HG02852 (cell line): ENCODE data around the gene UGT1A6.

ENCODE experiments used
- ATAC-seq: cut with Tn5 transposase; IDR thresholded peaks from one replicate; pipeline ENCODE4 v1.9.1; 2021; ENCODE audit warnings: mild to moderate bottlenecking, moderate library complexity; ENCODE audit not compliant: unreplicated experiment

Gene UGT1A6

GRCh38 chr2:233764264-233764663 is 71.6 kb downstream of the UGT1A6 start:
- ATAC-seq, result no peak

GRCh38 chr2:233764761-233765160 is 72.1 kb downstream of the UGT1A6 start:
- ATAC-seq, result no peak

DNA sequence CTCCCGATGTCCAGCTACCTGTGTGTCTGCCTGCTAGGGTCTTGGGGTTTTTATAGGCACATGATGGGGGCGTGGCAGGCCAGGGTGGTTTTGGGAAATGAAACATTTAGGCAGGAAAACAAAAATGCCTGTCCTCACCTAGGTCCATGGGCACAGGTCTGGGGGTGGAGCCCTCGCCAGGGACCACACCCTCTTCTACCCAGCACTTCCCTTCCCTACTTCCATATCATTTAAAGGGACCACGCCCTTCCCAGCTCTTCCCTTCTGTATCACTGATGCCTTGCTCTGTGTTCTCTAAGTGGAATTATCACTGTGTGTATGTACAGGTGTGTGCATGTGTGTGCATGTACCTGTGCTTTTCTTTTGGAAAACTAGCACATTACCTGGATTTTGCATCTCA is 73.7 kb downstream of the UGT1A6 start:
- ATAC-seq, result no peak

DNA sequence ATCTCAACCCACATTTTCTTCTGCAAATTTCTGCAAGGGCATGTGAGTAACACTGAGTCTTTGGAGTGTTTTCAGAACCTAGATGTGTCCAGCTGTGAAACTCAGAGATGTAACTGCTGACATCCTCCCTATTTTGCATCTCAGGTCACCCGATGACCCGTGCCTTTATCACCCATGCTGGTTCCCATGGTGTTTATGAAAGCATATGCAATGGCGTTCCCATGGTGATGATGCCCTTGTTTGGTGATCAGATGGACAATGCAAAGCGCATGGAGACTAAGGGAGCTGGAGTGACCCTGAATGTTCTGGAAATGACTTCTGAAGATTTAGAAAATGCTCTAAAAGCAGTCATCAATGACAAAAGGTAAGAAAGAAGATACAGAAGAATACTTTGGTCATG is 75.4 kb downstream of the UGT1A6 start:
- no peak for ATAC-seq

GRCh38 chr2:233769260-233769659 is 76.6 kb downstream of the UGT1A6 start:
- ATAC-seq, result no peak

DNA sequence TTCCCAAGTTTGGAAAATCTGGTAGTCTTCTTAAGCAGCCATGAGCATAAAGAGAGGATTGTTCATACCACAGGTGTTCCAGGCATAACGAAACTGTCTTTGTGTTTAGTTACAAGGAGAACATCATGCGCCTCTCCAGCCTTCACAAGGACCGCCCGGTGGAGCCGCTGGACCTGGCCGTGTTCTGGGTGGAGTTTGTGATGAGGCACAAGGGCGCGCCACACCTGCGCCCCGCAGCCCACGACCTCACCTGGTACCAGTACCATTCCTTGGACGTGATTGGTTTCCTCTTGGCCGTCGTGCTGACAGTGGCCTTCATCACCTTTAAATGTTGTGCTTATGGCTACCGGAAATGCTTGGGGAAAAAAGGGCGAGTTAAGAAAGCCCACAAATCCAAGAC is 79.5 kb downstream of the UGT1A6 start:
- ATAC-seq, result no peak

DNA sequence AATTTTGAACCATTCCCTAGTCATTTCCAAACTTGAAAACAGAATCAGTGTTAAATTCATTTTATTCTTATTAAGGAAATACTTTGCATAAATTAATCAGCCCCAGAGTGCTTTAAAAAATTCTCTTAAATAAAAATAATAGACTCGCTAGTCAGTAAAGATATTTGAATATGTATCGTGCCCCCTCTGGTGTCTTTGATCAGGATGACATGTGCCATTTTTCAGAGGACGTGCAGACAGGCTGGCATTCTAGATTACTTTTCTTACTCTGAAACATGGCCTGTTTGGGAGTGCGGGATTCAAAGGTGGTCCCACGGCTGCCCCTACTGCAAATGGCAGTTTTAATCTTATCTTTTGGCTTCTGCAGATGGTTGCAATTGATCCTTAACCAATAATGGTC is 79.9 kb downstream of the UGT1A6 start:
- ATAC-seq, result no peak

GRCh38 chr2:233773854-233774253 is 81.2 kb downstream of the UGT1A6 start:
- no peak for ATAC-seq

DNA sequence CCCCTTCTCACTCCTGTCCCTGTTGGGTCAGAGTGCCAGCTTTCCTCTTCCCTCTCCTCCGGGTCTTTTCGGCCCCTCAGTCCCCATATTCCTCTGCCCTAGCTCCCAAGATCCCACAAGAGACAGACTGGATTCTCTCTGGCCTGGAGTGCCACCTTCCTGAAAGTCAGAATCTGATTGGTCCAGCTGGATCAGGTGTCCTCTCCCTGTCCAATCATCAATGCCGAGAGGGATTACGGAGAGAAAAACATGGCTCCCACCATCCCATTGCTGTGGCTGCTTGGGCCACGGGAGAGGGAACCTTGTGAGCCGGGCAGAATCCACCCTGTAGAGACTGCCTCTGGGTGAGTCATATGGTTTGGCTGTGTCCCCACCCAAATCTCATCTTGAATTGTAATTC is 82.7 kb downstream of the UGT1A6 start:
- ATAC-seq, result no peak

GRCh38 chr2:233778030-233778429 is 85.3 kb downstream of the UGT1A6 start, which contains the start of gene MROH2A:
TSS of gene MROH2A (plus strand) at chr2:233778330. CDS start at chr2:233779359, 1,029 bp downstream.
- ATAC-seq, result no peak

GRCh38 chr2:233779722-233780121 is 87.0 kb downstream of the UGT1A6 start:
- no peak for ATAC-seq

DNA sequence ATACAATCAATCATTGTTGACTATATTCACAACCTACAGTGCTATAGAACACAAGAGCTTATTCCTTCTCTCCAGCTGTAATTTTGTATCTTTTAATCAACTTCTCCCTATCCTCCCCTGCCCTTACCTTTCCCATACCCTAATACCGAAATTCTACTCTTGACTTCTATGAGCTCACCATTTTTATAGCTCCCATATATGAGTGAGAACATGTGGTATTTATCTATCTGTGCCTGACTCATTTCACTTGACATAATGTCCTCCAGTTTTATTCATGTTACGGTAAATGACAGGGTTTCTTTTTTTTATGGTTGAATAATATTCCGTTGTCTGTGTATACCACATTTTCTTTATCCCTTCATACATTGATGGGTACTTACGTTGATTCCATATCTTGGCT is 88.1 kb downstream of the UGT1A6 start:
- no peak for ATAC-seq

- no peak for ATAC-seq
Observed at GRCh38 chr2:233789554-233789953, 96.9 kb downstream of the UGT1A6 start.

- ATAC-seq, result no peak
Observed at GRCh38 chr2:233791151-233791882, 98.6 kb downstream of the UGT1A6 start.

- ATAC-seq, result no peak
Observed at GRCh38 chr2:233791883-233792329, 99.2 kb downstream of the UGT1A6 start.

DNA sequence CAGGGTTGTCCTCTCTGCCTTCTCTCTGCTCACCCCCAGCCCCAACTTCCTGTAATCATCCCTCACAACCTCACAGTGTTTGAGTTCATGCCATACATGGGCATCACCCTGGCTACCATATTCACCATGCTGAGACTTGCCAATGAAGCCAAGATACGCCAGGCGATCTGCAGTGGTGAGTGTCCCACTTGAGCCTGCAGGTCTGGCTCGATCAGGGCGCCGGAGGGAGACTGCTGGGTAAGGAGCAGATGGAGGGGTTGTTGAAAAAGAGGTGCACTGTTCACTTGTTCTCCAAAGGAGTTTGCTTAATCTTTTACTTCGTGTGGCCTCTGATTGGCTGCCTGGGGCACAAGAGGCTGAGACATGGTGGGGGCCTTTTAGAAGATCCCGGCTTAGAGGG is 100.0 kb downstream of the UGT1A6 start:
- ATAC-seq, result no peak

DNA sequence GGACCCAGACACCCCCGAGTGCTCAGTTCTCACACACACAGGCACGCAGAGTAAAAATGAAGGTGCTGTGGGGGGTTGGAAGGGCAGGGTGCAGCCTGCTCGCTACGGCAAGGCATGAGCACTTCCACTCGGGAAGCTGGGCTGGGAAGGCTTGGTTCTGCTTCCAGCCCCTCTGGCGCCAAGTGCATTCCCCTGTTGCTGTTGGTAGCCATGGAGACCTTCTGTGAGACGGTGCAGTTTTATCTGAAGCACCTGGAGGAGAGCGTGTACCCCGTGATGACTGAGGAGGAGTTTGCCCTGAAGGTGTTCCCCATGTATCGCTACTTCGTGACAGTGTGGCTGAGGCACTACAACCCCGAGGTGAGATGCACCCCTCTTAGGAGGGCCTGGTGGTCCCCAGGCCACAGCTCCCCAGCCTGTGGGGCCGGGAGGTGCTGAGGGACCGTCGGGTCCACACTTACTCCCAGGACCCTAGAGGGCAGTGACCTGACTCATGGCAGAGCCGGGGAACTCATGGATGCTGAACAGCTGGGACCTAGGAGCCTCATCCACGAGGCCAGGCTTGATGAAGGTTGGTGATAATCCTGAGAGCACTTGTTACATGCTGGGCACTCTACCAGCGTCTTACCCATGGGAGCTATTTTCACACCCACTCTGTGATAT is 100.9 kb downstream of the UGT1A6 start:
- ATAC-seq, result no peak

- ATAC-seq, result no peak
Observed at GRCh38 chr2:233794128-233794658, 101.5 kb downstream of the UGT1A6 start.

GRCh38 chr2:233795735-233796171 is 103.1 kb downstream of the UGT1A6 start:
- no peak for ATAC-seq

DNA sequence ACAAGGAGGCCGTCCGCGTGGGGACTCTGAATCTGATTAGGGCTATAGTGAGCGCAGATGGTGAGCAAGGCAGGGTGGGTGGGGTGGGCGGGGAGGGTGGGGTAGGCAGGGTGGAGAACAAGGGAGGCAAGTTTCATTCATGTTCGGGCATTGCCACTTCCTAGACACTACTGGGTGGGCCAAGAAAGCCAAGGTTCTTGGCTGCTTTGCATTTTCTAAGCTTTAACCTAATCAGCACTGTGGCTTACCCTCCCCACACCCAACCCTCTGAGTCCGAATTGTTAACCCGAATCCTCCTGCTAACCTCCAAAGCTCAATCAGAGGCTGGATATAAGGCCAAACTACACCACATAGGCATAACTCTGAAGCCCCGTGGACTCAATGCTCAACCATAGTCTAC is 103.6 kb downstream of the UGT1A6 start:
- no peak for ATAC-seq

GRCh38 chr2:233798335-233799086 is 105.8 kb downstream of the UGT1A6 start:
- no peak for ATAC-seq
